ENCODE results near the gene HBG2. TPM values are rescaled to one million over a fixed set of nuclear protein-coding genes. Genes with fewer than 3 reads are reported as not detected.

HBG2 gene
- total and polyA plus RNA-seq, 2 of the 8 experiments (the other 6 are each of a cell fraction or from before 2014, with no cell fraction given) = 0.23 TPM; not detected in 1

- no peak overlapping the region for H3K4me2 ChIP-seq (ENCODE audit: insufficient read depth in 1 of 2, low read depth in 2 of 2, low read length in 2 of 2)
- H4K20me1 ChIP-seq (replicated peaks in 1 of 2; ENCODE audit: control insufficient read depth in 1 of 2, insufficient read depth in 2 of 2, low read length in 2 of 2) = no peaks in the 10 kb centered on the region
- no peak overlapping the region for H2AFZ ChIP-seq (ENCODE audit: low read length)
- H3K56ac ChIP-seq (replicated peaks; ENCODE audit: insufficient read length, low read depth, low read length) = no peak overlapping the region
- no peak overlapping the region for H3K9ac ChIP-seq (replicated peaks in 1 of 4; ENCODE audit: extremely low read depth in 1 of 4, low read depth in 3 of 4, low read length in 3 of 4)
- no peaks in the 10 kb centered on the region for H3K27me3 ChIP-seq (replicated peaks in 1 of 4; ENCODE audit: control insufficient read depth in 3 of 4, extremely low read depth in 1 of 4, insufficient read depth in 3 of 4, low read length in 3 of 4)
- H4K91ac ChIP-seq (replicated peaks; ENCODE audit: insufficient read length, low read length) = no peak overlapping the region
- no peak overlapping the region for H2BK120ac ChIP-seq (replicated peaks; ENCODE audit: low read depth, low read length)
- CTCF ChIA-PET (ENCODE audit: partially characterized antibody) = interaction anchor here (1.2 to 1.6 kb wide), 3 partner anchors 10 to 32 kb away, joined by 3 to 4 read pairs (median 4); no protein-coding TSS in a partner anchor
- H3K9me3 ChIP-seq (ENCODE audit: insufficient read depth in 2 of 2, low read depth in 1 of 2, low read length in 1 of 2) = no peaks in the 10 kb centered on the region
- H3K18ac ChIP-seq (ENCODE audit: extremely low read depth, low read length) = no peak overlapping the region
- no peak overlapping the region for H2BK15ac ChIP-seq (ENCODE audit: low read length)
- no peak overlapping the region for H2BK5ac ChIP-seq (ENCODE audit: low read depth, low read length)
- H3K23ac ChIP-seq (ENCODE audit: insufficient read length) = no peak overlapping the region
- FAIRE-seq (no peak), DNase-seq (ENCODE audit: low read depth in 1 of 2, low spot score in 2 of 2) (no peak)
- H2AK5ac ChIP-seq (ENCODE audit: low read depth, low read length) = no peak overlapping the region
- no peak overlapping the region for H2BK20ac ChIP-seq (ENCODE audit: low read length)
- POLR2A ChIA-PET (ENCODE audit: partially characterized antibody) = no interaction called here
- H3K27ac ChIP-seq (ENCODE audit: low read depth, low read length) = no peak overlapping the region
- no peaks in the 10 kb centered on the region for H3K79me2 ChIP-seq (ENCODE audit: control insufficient read depth in 1 of 2, insufficient read depth in 2 of 2, low read length in 2 of 2)
- H3K79me1 ChIP-seq (ENCODE audit: low read depth, low read length) = no peaks in the 10 kb centered on the region
- no peaks in the 10 kb centered on the region for H3K36me3 ChIP-seq (ENCODE audit: control insufficient read depth in 2 of 4, insufficient read depth in 4 of 4, low read length in 3 of 4)
- no peak overlapping the region for H4K8ac ChIP-seq (ENCODE audit: extremely low read depth, insufficient read depth, low read length)
- H3K23me2 ChIP-seq (ENCODE audit: low read depth, low read length) = no peaks in the 10 kb centered on the region; the same call in 1 of the 2 replicates
- no peaks in the 10 kb centered on the region for H3K4me1 ChIP-seq (replicated peaks in 1 of 4; ENCODE audit: control insufficient read depth in 3 of 4, insufficient read depth in 4 of 4, low read length in 3 of 4)
- no peak overlapping the region for H3K4me3 ChIP-seq (ENCODE audit: extremely low read depth in 1 of 4, insufficient read depth in 2 of 4, low read depth in 3 of 4, low read length in 4 of 4)
- H3K14ac ChIP-seq (ENCODE audit: insufficient read length) = no peak overlapping the region
- 82% methylated on average over 1 of the region's 1 CpG; no CpG with 5 or more reads in 1 of the 2 experiments for WGBS, 2 experiments (ENCODE audit: extremely low coverage in 1 of 2, insufficient coverage in 1 of 2, insufficient read length in 1 of 2, insufficient replicate concordance in 2 of 2, low coverage in 1 of 2, low lambda C conversion rate in 2 of 2, missing lambda C conversion rate in 1 of 2)
- no peak overlapping the region for H4K5ac ChIP-seq (ENCODE audit: insufficient read length, low read depth, low read length)
- H2BK12ac ChIP-seq (ENCODE audit: low read depth, low read length) = no peak overlapping the region
- no peak overlapping the region for H3K4ac ChIP-seq (replicated peaks; ENCODE audit: insufficient read length, low read depth, low read length)
Measured at GRCh38 chr11:5240056-5240455, 14.5 kb downstream of the HBG2 start.
